Measurements from ENCODE around the gene C22orf23.

The C22orf23 gene

DNA sequence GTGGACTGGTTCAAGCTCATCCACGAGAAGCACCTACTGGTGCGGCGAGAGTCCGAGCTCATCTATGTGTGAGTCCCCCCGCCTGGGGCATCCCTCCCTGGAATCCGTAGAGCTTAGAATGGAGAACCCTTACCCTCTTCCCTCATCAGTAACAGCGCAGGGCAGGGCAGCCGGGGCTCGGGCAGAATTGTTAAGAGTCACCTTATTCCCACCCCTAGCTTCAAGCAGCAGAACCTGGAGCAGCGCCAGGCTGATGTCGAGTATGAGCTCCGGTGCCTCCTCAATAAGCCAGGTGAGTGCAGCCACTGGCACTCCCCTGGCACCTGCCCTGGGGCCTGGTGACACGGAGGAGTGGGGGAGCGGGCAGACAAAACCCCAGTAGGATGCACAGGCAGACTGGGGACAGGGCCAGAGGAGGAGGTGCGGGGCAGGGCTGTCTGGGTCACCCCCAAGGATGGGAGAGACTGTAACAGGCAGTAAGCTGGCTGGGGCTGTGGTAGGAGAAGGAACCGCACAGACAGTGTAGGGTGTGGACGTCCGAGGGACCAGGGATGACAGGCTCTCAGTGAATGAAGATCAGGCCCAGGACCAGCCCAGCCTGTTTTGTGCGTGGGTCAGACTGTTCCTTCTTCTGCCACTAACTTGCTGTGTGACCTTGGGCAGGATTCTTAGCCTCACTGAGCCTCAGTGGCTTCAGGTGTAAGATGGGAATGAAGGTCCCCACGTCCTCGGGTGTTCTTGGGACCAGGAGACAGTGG, 20.4 kb downstream of the C22orf23 start:
- no peak for DNase-seq (ENCODE audit: low read depth, low spot score)
- ChIA-PET CTCF (interaction anchor here (1.2 to 7.7 kb wide), 13 partner anchors 9 to 115 kb away, joined by 4 to 159 read pairs (median 11); partner anchors contain the start of gene MICALL1), POLR2A (interaction anchor here (0.6 to 0.9 kb wide), 2 partner anchors 45 to 70 kb away, joined by 3 read pairs; no protein-coding TSS in a partner anchor)
- TF ChIP-seq, protein P1, sequence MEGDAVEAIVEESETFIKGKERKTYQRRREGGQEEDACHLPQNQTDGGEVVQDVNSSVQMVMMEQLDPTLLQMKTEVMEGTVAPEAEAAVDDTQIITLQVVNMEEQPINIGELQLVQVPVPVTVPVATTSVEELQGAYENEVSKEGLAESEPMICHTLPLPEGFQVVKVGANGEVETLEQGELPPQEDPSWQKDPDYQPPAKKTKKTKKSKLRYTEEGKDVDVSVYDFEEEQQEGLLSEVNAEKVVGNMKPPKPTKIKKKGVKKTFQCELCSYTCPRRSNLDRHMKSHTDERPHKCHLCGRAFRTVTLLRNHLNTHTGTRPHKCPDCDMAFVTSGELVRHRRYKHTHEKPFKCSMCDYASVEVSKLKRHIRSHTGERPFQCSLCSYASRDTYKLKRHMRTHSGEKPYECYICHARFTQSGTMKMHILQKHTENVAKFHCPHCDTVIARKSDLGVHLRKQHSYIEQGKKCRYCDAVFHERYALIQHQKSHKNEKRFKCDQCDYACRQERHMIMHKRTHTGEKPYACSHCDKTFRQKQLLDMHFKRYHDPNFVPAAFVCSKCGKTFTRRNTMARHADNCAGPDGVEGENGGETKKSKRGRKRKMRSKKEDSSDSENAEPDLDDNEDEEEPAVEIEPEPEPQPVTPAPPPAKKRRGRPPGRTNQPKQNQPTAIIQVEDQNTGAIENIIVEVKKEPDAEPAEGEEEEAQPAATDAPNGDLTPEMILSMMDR (IDR thresholded peaks at IDR 0.05; ENCODE audit: insufficient read depth, low read length, missing control alignments) = no peak
- H3K4me3 ChIP-seq (ENCODE audit: low read depth, low read length) = no peak overlapping the region

DNA sequence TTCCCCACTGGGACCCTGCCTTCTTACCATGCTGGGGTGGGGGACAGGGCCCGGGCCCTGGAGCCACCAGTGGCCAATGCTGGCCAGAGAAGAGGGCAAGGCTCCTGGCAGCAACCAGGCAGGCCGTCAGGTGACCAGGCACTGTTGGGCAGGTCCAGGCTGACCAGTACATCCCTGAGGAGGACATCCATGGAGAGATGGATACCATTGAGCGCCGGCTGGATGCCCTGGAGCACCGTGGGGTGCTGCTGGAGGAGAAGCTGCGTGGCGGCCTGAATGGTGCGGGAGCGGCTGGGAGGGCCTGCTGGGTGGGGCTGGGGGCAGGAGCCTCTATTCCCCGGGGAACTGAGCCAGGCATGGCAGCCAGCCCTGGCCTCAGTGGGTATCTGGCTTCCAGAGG, 21.0 kb downstream of the C22orf23 start:
- TF ChIP-seq, protein P1 (IDR thresholded peaks at IDR 0.05; ENCODE audit: insufficient read depth, low read length, missing control alignments) = no peak
- CTCF ChIA-PET = interaction anchor here (1.2 to 7.7 kb wide), 8 partner anchors 9 to 115 kb away, joined by 5 to 159 read pairs (median 20); partner anchors contain the start of gene MICALL1
- no peak overlapping the region for H3K4me3 ChIP-seq (ENCODE audit: low read depth, low read length)
- POLR2A ChIA-PET = no interaction called here
- no peak for DNase-seq (ENCODE audit: low read depth, low spot score)

DNA sequence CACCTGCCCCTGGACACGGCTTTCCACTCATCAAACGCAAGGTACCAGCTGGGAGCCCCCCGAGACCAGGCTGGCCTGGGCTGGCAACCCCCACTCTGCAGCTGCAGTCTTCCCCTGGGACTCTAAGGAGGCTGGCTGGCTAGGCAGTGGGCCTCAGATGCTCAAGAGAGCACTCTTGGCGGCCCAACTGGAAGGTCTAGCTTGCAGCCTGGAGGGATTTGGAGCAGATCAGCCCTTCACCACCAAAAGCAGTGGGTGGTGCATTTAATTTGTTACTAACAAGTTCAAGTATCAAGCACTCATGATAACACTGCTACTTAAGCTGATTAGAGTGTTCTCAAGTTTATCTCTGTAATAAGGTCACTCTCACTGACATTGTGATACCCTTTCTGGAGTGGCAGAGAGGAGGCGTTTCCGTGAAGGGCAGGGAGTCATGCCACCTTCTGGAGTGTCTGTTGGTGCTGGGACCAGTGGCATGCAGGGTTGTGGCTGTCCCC, 21.5 kb downstream of the C22orf23 start:
- POLR2A ChIA-PET = no interaction called here
- CTCF ChIA-PET = interaction anchor here (1.2 to 7.7 kb wide), 8 partner anchors 8 to 114 kb away, joined by 4 to 159 read pairs (median 20); partner anchors contain the start of gene MICALL1
- TF ChIP-seq, protein P1 (IDR thresholded peaks at IDR 0.05; ENCODE audit: insufficient read depth, low read length, missing control alignments) = no peak

DNA sequence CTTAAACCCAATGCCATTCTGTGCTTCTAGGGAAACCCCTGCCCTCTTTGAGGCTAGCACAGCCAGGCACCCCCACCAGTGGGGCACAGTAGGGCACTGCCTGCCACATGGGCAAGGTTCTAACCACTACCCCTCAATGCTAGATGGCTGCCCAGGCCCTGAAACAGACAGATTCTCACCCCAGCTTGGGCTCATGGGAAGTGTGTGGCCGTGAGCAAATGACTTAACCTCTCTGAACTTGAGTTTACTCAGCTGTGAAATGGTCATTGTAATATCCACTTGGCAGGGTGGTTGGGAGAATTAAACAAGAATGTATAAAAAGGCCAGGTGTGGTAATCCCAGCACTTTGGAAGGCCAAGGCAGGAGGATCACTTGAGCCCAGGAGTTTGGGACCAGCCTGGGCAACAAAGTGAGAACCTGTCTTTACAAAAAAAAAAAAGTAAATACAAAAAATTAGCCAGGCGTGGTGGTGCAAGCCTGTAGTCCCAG, 22.4 kb downstream of the C22orf23 start:
- TF ChIP-seq, protein P1 (IDR thresholded peaks at IDR 0.05; ENCODE audit: insufficient read depth, low read length, missing control alignments) = no peak
- no peak overlapping the region for H3K4me3 ChIP-seq (ENCODE audit: low read depth, low read length)
- ChIA-PET CTCF (interaction anchor here (1.0 to 7.7 kb wide), 9 partner anchors 9 to 115 kb away, joined by 3 to 159 read pairs (median 10); partner anchors contain the start of gene MICALL1), POLR2A (no interaction called here)
- DNase-seq (ENCODE audit: low read depth, low spot score) = no peak

More for the DNA sequence above, 21.5 kb downstream of the C22orf23 start:
- no peak overlapping the region for H3K4me3 ChIP-seq (ENCODE audit: low read depth, low read length)
- no peak for DNase-seq (ENCODE audit: low read depth, low spot score)

DNA sequence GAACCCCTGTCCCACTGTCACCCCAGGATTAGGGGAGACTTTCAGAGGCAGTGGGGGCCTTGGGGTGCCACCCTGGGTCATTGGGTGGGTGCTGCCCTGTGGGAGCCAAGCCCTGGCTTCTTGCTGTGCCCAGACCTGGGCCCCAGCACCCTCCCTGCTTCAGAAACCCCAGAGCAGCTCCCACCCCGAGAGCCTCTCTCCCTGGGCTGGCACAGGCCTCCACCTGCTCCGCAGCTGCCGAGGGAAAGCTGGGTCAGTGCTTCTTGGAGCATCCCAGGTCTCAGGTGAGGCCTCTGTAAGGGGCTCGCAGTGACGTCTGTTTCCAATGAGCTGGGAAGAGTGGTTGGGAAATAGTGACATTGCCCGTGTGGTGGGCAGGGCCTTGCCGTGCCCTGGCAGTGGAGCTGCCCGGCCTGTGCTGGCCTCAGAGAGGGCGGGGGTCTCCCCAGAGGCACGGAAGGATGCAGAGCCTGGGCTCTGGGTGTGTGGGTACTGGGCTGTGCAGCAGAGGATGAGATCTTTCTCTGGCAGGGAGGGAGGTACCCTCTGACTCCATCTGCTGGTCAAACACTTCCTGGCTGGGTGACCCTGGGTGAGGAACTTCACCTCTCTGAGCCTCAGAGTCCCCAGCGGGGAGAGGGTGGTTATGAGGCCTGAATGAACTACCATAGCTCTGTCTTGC, 23.0 kb downstream of the C22orf23 start:
- no peak overlapping the region for H3K4me3 ChIP-seq (ENCODE audit: low read depth, low read length)
- POLR2A ChIA-PET = no interaction called here
- no peak for DNase-seq (ENCODE audit: low read depth, low spot score)
- CTCF ChIA-PET = interaction anchor here (1.0 to 7.7 kb wide), 9 partner anchors 9 to 115 kb away, joined by 3 to 159 read pairs (median 10); partner anchors contain the start of gene MICALL1
- TF ChIP-seq, protein P1 (IDR thresholded peaks at IDR 0.05; ENCODE audit: insufficient read depth, low read length, missing control alignments) = peak; percentile 62
